K562 (cell line): ENCODE data around the gene USB1. TPM values are rescaled to one million over a fixed set of nuclear protein-coding genes. Genes with fewer than 3 reads are reported as not detected.

ENCODE experiments used
- E2F1 ChIP-seq: sonication (generic); formaldehyde crosslinking; IDR thresholded peaks from 2 replicates; pipeline ENCODE4 v1.8.1; 2023; ENCODE audit warnings: mild to moderate bottlenecking, missing genetic modification reagents, moderate library complexity
- ELK3 ChIP-seq: fragments of 450-650 bp; formaldehyde crosslinking; IDR thresholded peaks from 2 replicates; pipeline ENCODE4 v1.4.0; 2020; ENCODE audit warnings: mild to moderate bottlenecking
- MGA ChIP-seq: fragments of 450-650 bp; IDR thresholded peaks from 2 replicates; pipeline ENCODE4 v1.6.1; 2016; ENCODE audit warnings: mild to moderate bottlenecking, moderate library complexity
- NFATC3 ChIP-seq: fragments of 450-650 bp; IDR thresholded peaks from 2 replicates; pipeline ENCODE4 v1.6.1; 2017; ENCODE audit warnings: mild to moderate bottlenecking
- RBM39 ChIP-seq: fragments of 200-400 bp; formaldehyde crosslinking; optimal IDR thresholded peaks from 2 replicates; pipeline ENCODE3; 2018; ENCODE audit warnings: low read depth, low read length
- ZNF23 ChIP-seq: fragments of 250-450 bp; sonication (Bioruptor Pico); IDR thresholded peaks from 2 replicates; pipeline ENCODE4 v1.4.0; 2020; ENCODE audit warnings: mild to moderate bottlenecking
- ZNF57 ChIP-seq: fragments of 450-650 bp; formaldehyde crosslinking; IDR thresholded peaks from 2 replicates; pipeline ENCODE4 v1.4.0; 2020; ENCODE audit warnings: mild to moderate bottlenecking, moderate library complexity
- polyA plus RNA-seq, 8 experiments: library from polyadenylated mRNA; depleted of rRNA in 4 of 8; stranded (reverse) in 5 of 8; unstranded in 3 of 8; fragments of >200 nt; fragmentation: Nextera tagmentation in 2 of 8; fragmentation: Illumina TruSeq in 1 of 8; extraction: Ambion mirVana in 2 of 8; extraction: Trizol in 1 of 8; gene quantifications; 2 replicates each; pipeline versions ENCODE4 v1.2.1 to v1.2.3, GENCODE V29; 2011 to 2014; ENCODE audit warnings: inconsistent platforms in 1 of 8, missing spikeins in 1 of 8
- total RNA-seq, 7 experiments: library from RNA; depleted of rRNA in 6 of 7; stranded (reverse); fragments of >200 nt in 6 of 7; fragmentation: Illumina TruSeq in 2 of 7; extraction: Trizol in 2 of 7; gene quantifications; 2 replicates each; pipeline versions ENCODE4 v1.2.1 to v1.2.3, GENCODE V29; 2011 to 2021; ENCODE audit warnings: low replicate concordance in 1 of 7

Gene USB1
- total and polyA plus RNA-seq, 9 of the 15 experiments (the other 6 are each of a cell fraction or from before 2014, with no cell fraction given), result 11.6 to 73.6 (median 19.4) TPM

GRCh38 chr16:58027916-58028455 is 26.8 kb downstream of the USB1 start (continued):
- no peak for TF ChIP-seq RBM39
- no peak for TF ChIP-seq ELK3 (CRISPR knock-in tag)
- no peak for TF ChIP-seq NFATC3
- TF ChIP-seq MGA, result no peak
- no peak for TF ChIP-seq ZNF57 (CRISPR knock-in tag)
- no peak for TF ChIP-seq ZNF23
- no peak for TF ChIP-seq E2F1 (CRISPR knock-in tag)
